ENCODE results near the gene ACTA2.

- TF ChIP-seq CTCF (IDR thresholded peaks at IDR 0.05) (no peak), EP300 (IDR thresholded peaks at IDR 0.05) (no peak)
Measured at GRCh38 chr10:88990384-88991160, 38.0 kb upstream of the ACTA2 start, which contains the start of gene FAS.
